RWPE2 (cell line): Measurements from ENCODE around the gene MBLAC1.
A peak's percentile ranks its signal among the peaks of the same experiment; 100 is the strongest.

Source experiments
- ATAC-seq: fragments of 200-7000 bp; cut with Tn5 transposase; 3 replicates; pipeline ENCODE4 v1.9.1; 2021; ENCODE audit warnings: low read depth
- DNase-seq: peaks from one replicate; pipeline ENCODE4 v3.0.0-alpha.2; 2020; ENCODE audit warnings: low spot score
- H3K27ac ChIP-seq: fragments of 450-650 bp; 2 replicates; pipeline ENCODE4 v1.5.1; 2017; ENCODE audit warnings: mild to moderate bottlenecking; ENCODE audit not compliant: poor library complexity, severe bottlenecking
- H3K27me3 ChIP-seq: fragments of 250-450 bp; sonication (Bioruptor Pico); 2 replicates; pipeline ENCODE4 v1.5.1; 2021; ENCODE audit warnings: mild to moderate bottlenecking, moderate library complexity; ENCODE audit not compliant: insufficient read depth, poor library complexity, severe bottlenecking
- H3K36me3 ChIP-seq: fragments of 250-450 bp; sonication (Bioruptor Pico); 2 replicates; pipeline ENCODE4 v1.5.1; 2020; ENCODE audit warnings: low read depth, mild to moderate bottlenecking, moderate library complexity
- H3K4me1 ChIP-seq: fragments of 250-450 bp; sonication (Bioruptor Pico); 2 replicates; pipeline ENCODE4 v1.5.1; 2021; ENCODE audit warnings: mild to moderate bottlenecking, moderate library complexity; ENCODE audit not compliant: insufficient read depth, poor library complexity, severe bottlenecking
- H3K4me3 ChIP-seq: fragments of 250-450 bp; sonication (Bioruptor Pico); 2 replicates; pipeline ENCODE4 v1.5.1; 2021; ENCODE audit warnings: mild to moderate bottlenecking, moderate library complexity; ENCODE audit not compliant: severe bottlenecking
- H3K9me3 ChIP-seq: fragments of 250-450 bp; sonication (Bioruptor Pico); 2 replicates; pipeline ENCODE4 v1.5.1; 2021; ENCODE audit warnings: mild to moderate bottlenecking, moderate library complexity; ENCODE audit not compliant: severe bottlenecking
- TF ChIP-seq, protein P1 (sequence below): fragments of 450-650 bp; IDR thresholded peaks from one replicate; pipeline ENCODE4 v1.5.1; 2017; ENCODE audit warnings: mild to moderate bottlenecking, moderate library complexity; ENCODE audit not compliant: poor library complexity, severe bottlenecking

Gene MBLAC1, protein sequence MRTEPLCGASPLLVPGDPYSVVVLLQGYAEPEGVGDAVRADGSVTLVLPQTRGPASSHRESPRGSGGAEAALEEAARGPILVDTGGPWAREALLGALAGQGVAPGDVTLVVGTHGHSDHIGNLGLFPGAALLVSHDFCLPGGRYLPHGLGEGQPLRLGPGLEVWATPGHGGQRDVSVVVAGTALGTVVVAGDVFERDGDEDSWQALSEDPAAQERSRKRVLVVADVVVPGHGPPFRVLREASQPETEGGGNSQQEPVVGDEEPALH

DNA sequence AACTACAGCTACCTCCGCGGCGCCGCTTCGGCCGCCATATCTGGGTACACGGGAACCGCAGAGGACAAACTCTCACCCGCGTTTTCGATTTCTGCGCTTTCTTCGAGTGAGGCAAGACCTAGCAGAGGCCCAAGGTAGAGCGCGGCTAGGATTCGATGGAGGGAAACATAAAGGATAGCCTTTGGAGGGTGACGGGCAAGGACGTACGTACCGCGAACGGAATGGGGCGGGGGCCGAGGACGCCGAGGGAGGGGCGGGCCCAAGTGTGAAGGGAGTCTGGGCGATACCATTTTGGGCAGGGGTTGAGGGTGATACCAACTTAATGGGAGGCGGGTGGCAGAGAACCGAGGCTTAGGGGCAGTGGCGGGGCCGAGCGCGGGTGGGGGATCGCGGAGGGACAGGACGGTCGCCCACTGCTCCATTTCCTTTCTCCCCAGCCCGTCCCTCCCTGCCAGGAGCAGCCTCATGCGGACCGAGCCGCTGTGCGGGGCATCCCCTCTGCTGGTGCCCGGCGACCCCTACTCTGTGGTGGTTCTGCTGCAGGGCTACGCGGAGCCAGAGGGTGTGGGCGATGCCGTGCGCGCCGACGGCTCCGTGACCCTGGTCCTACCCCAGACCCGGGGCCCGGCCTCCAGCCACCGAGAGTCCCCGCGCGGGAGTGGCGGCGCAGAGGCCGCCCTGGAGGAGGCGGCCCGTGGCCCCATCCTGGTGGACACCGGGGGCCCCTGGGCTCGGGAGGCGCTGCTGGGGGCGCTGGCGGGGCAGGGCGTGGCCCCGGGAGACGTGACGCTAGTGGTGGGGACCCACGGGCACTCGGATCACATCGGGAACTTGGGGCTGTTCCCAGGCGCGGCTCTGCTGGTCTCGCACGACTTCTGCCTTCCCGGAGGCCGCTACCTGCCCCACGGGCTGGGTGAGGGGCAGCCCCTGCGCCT, at the start of gene MBLAC1:
MBLAC1 (plus strand) TSS at position 37 of the 935 bp plus-strand sequence; CDS start at position 466, 429 bp downstream.
- Histone ChIP-seq H3K4me3 (peak within 1 kb of the TSS; percentile 61), H3K27ac (peak within 1 kb of the TSS; percentile 89), H3K9me3 (no peaks in the 10 kb centered on the region), H3K36me3 (no peaks in the 10 kb centered on the region), H3K27me3 (no peaks in the 10 kb centered on the region), H3K4me1 (peaks cover 5% of the 10 kb centered on the region)
- TF ChIP-seq, protein P1, sequence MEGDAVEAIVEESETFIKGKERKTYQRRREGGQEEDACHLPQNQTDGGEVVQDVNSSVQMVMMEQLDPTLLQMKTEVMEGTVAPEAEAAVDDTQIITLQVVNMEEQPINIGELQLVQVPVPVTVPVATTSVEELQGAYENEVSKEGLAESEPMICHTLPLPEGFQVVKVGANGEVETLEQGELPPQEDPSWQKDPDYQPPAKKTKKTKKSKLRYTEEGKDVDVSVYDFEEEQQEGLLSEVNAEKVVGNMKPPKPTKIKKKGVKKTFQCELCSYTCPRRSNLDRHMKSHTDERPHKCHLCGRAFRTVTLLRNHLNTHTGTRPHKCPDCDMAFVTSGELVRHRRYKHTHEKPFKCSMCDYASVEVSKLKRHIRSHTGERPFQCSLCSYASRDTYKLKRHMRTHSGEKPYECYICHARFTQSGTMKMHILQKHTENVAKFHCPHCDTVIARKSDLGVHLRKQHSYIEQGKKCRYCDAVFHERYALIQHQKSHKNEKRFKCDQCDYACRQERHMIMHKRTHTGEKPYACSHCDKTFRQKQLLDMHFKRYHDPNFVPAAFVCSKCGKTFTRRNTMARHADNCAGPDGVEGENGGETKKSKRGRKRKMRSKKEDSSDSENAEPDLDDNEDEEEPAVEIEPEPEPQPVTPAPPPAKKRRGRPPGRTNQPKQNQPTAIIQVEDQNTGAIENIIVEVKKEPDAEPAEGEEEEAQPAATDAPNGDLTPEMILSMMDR: no peak
- peak; percentile 88 for DNase-seq
- peak; percentile 71 for ATAC-seq

DNA sequence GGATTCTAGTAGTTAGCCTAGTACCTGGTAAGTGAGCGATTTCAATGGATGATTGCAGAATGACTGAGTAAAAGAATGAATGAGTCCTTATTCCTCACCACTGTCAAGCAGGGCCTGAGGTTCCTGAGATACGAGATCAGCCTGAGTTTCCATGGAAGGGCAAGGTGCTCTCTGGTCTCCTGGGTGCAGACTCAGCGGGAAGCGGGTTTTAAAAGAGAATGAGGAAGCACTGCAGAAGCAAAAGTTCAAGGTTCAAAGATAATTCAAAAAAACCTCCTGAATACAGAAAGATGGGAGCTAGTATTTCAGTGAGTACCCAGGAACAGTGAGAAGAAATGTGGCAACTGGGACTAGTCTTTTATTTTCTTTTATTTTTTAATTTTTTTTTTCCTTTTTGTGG, 49.6 kb upstream of the MBLAC1 start:
- ATAC-seq (no peak), DNase-seq (no peak)
- Histone ChIP-seq H3K9me3 (peaks cover 6% of the 10 kb centered on the region), H3K4me1 (peaks cover 7% of the 10 kb centered on the region), H3K27me3 (no peaks in the 10 kb centered on the region), H3K36me3 (peaks cover 80% of the 10 kb centered on the region), H3K4me3 (no peak overlapping the region), H3K27ac (no peak overlapping the region)
- TF ChIP-seq, protein P1: no peak

DNA sequence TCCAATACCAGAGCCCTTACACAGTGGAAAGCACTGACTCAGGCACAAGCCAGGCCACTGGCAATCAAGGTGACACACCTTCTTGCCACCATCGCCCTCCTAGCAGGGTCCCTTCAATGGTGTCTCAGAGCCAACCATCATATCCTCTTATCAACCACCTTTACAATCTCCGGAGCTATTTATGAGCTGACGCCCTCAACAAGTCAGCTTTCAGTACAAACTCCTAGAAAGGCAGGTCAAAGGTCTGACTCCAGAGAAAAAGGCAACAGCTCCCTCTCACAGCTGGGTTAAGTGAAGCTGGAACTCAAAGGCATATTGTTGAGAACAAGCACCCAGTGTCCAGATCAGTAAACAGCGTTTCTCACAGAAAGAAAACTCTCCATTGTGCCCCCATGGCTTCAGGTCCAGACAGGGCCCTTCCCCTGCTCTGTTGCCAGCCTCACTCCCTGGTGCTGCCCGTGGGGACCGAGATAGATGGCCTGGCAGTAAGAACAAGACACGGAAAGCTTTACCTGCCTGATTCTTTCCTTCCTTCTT, 47.7 kb upstream of the MBLAC1 start:
- Histone ChIP-seq H3K27me3 (no peaks in the 10 kb centered on the region), H3K4me1 (peaks cover 9% of the 10 kb centered on the region), H3K9me3 (no peaks in the 10 kb centered on the region), H3K4me3 (no peak overlapping the region), H3K36me3 (peaks cover 62% of the 10 kb centered on the region), H3K27ac (no peak overlapping the region)
- DNase-seq (no peak), ATAC-seq (no peak)
- TF ChIP-seq, protein P1: no peak

DNA sequence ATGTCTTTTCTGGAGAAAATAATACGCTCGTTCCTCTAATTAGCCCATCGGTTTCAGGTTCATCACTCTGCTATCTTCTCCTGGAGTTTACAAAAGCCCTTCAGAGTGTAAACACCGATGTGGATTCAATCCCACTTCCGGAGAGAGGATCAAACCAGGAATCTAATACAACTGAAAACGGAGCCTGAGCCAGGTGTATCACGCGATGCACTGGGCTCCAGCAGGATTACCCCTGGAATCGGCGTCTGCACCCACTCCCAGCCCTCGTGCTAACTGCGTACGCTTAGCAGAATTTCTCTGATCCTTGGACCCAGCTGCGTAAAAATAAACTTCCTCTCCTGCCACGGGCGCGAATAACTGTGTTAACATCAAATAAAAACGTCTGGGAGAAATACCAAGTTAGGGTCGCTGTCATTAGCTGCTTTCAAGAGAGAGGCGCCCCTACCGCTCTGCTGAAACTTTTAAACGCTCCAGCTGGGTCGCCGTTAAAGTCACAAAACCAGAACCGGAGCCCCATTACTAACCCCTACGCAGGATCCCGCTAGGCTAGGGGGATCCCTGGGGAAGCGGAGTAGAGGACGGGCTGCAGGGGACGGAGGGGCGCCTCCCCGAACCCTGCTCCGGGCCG, 45.7 kb upstream of the MBLAC1 start:
- DNase-seq: no peak
- peaks cover 42% of the 10 kb centered on the region for H3K36me3 ChIP-seq
- no peaks in the 10 kb centered on the region for H3K9me3 ChIP-seq
- peak overlapping the region; percentile 33 for H3K27ac ChIP-seq
- H3K4me3 ChIP-seq: peak overlapping the region; percentile 97
- TF ChIP-seq, protein P1: no peak
- H3K4me1 ChIP-seq: peaks cover 9% of the 10 kb centered on the region
- ATAC-seq: peak; percentile 32
- H3K27me3 ChIP-seq: no peaks in the 10 kb centered on the region
